CD4-positive, alpha-beta T cell (primary cell): ENCODE results near the gene MKI67. TPM values are rescaled to one million over a fixed set of nuclear protein-coding genes. Genes with fewer than 3 reads are reported as not detected.

Source experiments
- ATAC-seq: fragments of 200-7000 bp; cut with Tn5 transposase; one replicate; pipeline ENCODE4 v1.10.0; 2022; ENCODE audit warnings: mild to moderate bottlenecking; ENCODE audit not compliant: poor library complexity
- CTCF ChIA-PET: fragments of 350-600 bp; sonication (Branson Sonifier 250); formaldehyde crosslinking; loops from one replicate; lab custom pipeline; 2021; ENCODE audit warnings: antibody characterized with exemption, inconsistent platforms; lab: Charles Lee
- POLR2A ChIA-PET: fragments of 350-600 bp; sonication (Branson Sonifier 250); formaldehyde crosslinking; loops from one replicate; lab custom pipeline; 2021; ENCODE audit warnings: antibody characterized with exemption, inconsistent platforms; lab: Charles Lee
- DNase-seq, 14 experiments: peaks; one replicate each; pipeline ENCODE4 v3.0.0-alpha.2; 2013 to 2020; ENCODE audit warnings: mixed read lengths in 2 of 14
- H3K27ac ChIP-seq, 2 donors: one replicate each; pipeline versions ENCODE4 v1.5.1 to v1.7.0; 2013; ENCODE audit warnings: low read length in 2 of 2, low read depth in 1 of 2, mild to moderate bottlenecking in 1 of 2
- H3K27me3 ChIP-seq, 2 experiments: 1 replicate in 1 of 2; 2 replicates in 1 of 2; pipeline versions ENCODE4 v1.6.1 to v1.7.0; 2013; ENCODE audit warnings: low read length in 2 of 2, control low read depth in 1 of 2, mild to moderate bottlenecking in 1 of 2, moderate library complexity in 1 of 2; ENCODE audit not compliant: insufficient read depth in 2 of 2, control insufficient read depth in 1 of 2
- H3K36me3 ChIP-seq: one replicate; pipeline ENCODE4 v1.6.1; 2013; ENCODE audit warnings: low read length, control low read depth; ENCODE audit not compliant: insufficient read depth
- H3K4me1 ChIP-seq: one replicate; pipeline ENCODE4 v1.6.1; 2013; ENCODE audit warnings: low read length, control low read depth; ENCODE audit not compliant: insufficient read depth
- H3K4me3 ChIP-seq: one replicate; pipeline ENCODE4 v1.5.1; 2013; ENCODE audit warnings: mild to moderate bottlenecking, low read length, moderate library complexity
- H3K9me3 ChIP-seq, 2 experiments: 1 replicate in 1 of 2; 2 replicates in 1 of 2; pipeline versions ENCODE4 v1.6.1 to v1.7.0; 2013; ENCODE audit warnings: low read length in 2 of 2, mild to moderate bottlenecking in 2 of 2, control low read depth in 1 of 2, moderate library complexity in 1 of 2; ENCODE audit not compliant: control insufficient read depth in 1 of 2, insufficient read depth in 1 of 2
- H3K27ac Mint-ChIP-seq: one replicate; pipeline ENCODE4 v1.8.0; 2020; ENCODE audit warnings: mixed read lengths
- H3K27me3 Mint-ChIP-seq: one replicate; pipeline ENCODE4 v1.8.0; 2021; ENCODE audit warnings: mixed read lengths
- H3K36me3 Mint-ChIP-seq: one replicate; pipeline ENCODE4 v1.8.0; 2021; ENCODE audit warnings: low read depth, mixed read lengths
- H3K4me1 Mint-ChIP-seq: one replicate; pipeline ENCODE4 v1.8.0; 2021; ENCODE audit warnings: low read depth, mixed read lengths
- H3K4me3 Mint-ChIP-seq: one replicate; pipeline ENCODE4 v1.8.0; 2020; ENCODE audit warnings: mild to moderate bottlenecking, mixed read lengths
- H3K9me3 Mint-ChIP-seq: one replicate; pipeline ENCODE4 v1.8.0; 2020; ENCODE audit warnings: mixed read lengths
- CTCF ChIP-seq: fragments of 200-600 bp; IDR thresholded peaks from one replicate; pipeline ENCODE4 v1.8.0; 2022; ENCODE audit warnings: antibody characterized with exemption, mild to moderate bottlenecking
- intact Hi-C, 2 experiments: fragments of 100-400 bp; cut with DNase I in 1 of 2; cut with micrococcal nuclease in 1 of 2; formaldehyde crosslinking; loops; one replicate each; pipeline versions ENCODE4 v1.15.1 to v1.9.0; 2023 to 2025; cut with DNase I, micrococcal nuclease
- total RNA-seq, 174 experiments: library from RNA in 2 of 174; stranded (reverse) in 2 of 174; gene quantifications; one replicate each; pipeline ENCODE4 v1.2.3 and lab custom pipeline; 2021 to 2026

MKI67 gene
- total RNA-seq, 2 experiments from 2014 or later = 0.92 to 1.2 TPM

GRCh38 chr10:128078136-128078969 is 47.9 kb downstream of the MKI67 start:
- H3K36me3 Mint-ChIP-seq = peaks cover 87% of the 10 kb centered on the region
- no peaks in the 10 kb centered on the region for H3K4me1 ChIP-seq
- H3K27me3 Mint-ChIP-seq = no peaks in the 10 kb centered on the region
- H3K27ac Mint-ChIP-seq = no peak overlapping the region
- ChIA-PET POLR2A (no interaction called here), CTCF (interaction anchor here (0.7 to 0.8 kb wide), 2 partner anchors 33 to 72 kb away, joined by 3 to 5 read pairs; no protein-coding TSS in a partner anchor)
- peak; percentile 73 for ATAC-seq
- no peaks in the 10 kb centered on the region for H3K9me3 ChIP-seq
- H3K4me3 Mint-ChIP-seq = no peak overlapping the region
- no peaks in the 10 kb centered on the region for H3K27me3 ChIP-seq
- TF ChIP-seq CTCF = peak; percentile 70
- H3K36me3 ChIP-seq = peaks cover 92% of the 10 kb centered on the region
- intact Hi-C loops = loop anchor here (1.0 to 5.0 kb wide), 3 partner anchors 69 to 134 kb away; no protein-coding TSS in a partner anchor
- peak in 7 of 14 experiments; percentile 35 to 64 (median 47) for DNase-seq
- peaks cover 7% of the 10 kb centered on the region for H3K4me1 Mint-ChIP-seq
- no peaks in the 10 kb centered on the region for H3K9me3 Mint-ChIP-seq
- no peak overlapping the region for H3K27ac ChIP-seq
- no peak overlapping the region for H3K4me3 ChIP-seq

GRCh38 chr10:128077155-128077875 is 48.9 kb downstream of the MKI67 start:
- no peaks in the 10 kb centered on the region for H3K27me3 Mint-ChIP-seq
- H3K4me3 Mint-ChIP-seq = no peak overlapping the region
- H3K27me3 ChIP-seq = no peaks in the 10 kb centered on the region
- DNase-seq (no peak), ATAC-seq (no peak)
- H3K4me1 Mint-ChIP-seq = peaks cover 7% of the 10 kb centered on the region
- H3K27ac Mint-ChIP-seq = no peak overlapping the region
- POLR2A ChIA-PET = no interaction called here
- intact Hi-C loops = loop anchor here (5.0 kb wide), 2 partner anchors 70 to 135 kb away; no protein-coding TSS in a partner anchor
- CTCF ChIA-PET = interaction anchor here (0.9 kb wide), 1 partner anchor 29 kb away, joined by 3 read pairs; no protein-coding TSS in a partner anchor
- H3K4me3 ChIP-seq = no peak overlapping the region
- no peak overlapping the region for H3K27ac ChIP-seq
- no peak for TF ChIP-seq CTCF
- no peaks in the 10 kb centered on the region for H3K4me1 ChIP-seq
- no peaks in the 10 kb centered on the region for H3K9me3 ChIP-seq
- H3K36me3 Mint-ChIP-seq = peaks cover 94% of the 10 kb centered on the region
- H3K9me3 Mint-ChIP-seq = no peaks in the 10 kb centered on the region
- H3K36me3 ChIP-seq = peaks cover 92% of the 10 kb centered on the region

- no peak overlapping the region for H3K4me3 ChIP-seq
Observed at GRCh38 chr10:128074589-128074988, 51.6 kb downstream of the MKI67 start.

More at GRCh38 chr10:128074589-128074988, 51.6 kb downstream of the MKI67 start:
- H3K9me3 Mint-ChIP-seq = no peaks in the 10 kb centered on the region
- no peak overlapping the region for H3K4me3 Mint-ChIP-seq
- Histone ChIP-seq H3K9me3 (no peaks in the 10 kb centered on the region), H3K27me3 (no peaks in the 10 kb centered on the region), H3K36me3 (peaks cover 97% of the 10 kb centered on the region), H3K4me1 (peaks cover 2% of the 10 kb centered on the region), H3K27ac (no peak overlapping the region)
- H3K27ac Mint-ChIP-seq = no peak overlapping the region
- DNase-seq (no peak), ATAC-seq (no peak)
- intact Hi-C loops = no loop called here
- H3K4me1 Mint-ChIP-seq = peaks cover 10% of the 10 kb centered on the region
- ChIA-PET CTCF (interaction anchor here (1.1 kb wide), 1 partner anchor 39 kb away, joined by 3 read pairs; no protein-coding TSS in a partner anchor), POLR2A (no interaction called here)
- no peak for TF ChIP-seq CTCF
- no peaks in the 10 kb centered on the region for H3K27me3 Mint-ChIP-seq
- H3K36me3 Mint-ChIP-seq = peaks cover 99% of the 10 kb centered on the region
